Upper lobe of left lung (tissue), 4 donors: ENCODE results near the gene C19orf25.

ENCODE experiments used
- CTCF ChIP-seq, 6 experiments: fragments of 450-650 bp in 4 of 6; fragments of 200-600 bp in 2 of 6; sonication (generic) in 2 of 6; IDR thresholded peaks; one replicate each; pipeline ENCODE4 v1.5.1; 2016 to 2019; ENCODE audit warnings: antibody characterized with exemption in 6 of 6
- EP300 ChIP-seq, 4 donors: sonication (generic); formaldehyde crosslinking; IDR thresholded peaks; one replicate each; pipeline ENCODE4 v1.5.1; 2017; ENCODE audit warnings: antibody characterized with exemption in 4 of 4, control low read depth in 2 of 4
- POLR2A ChIP-seq, 4 donors: fragments of 450-650 bp; IDR thresholded peaks; one replicate each; pipeline ENCODE4 v1.5.1; 2016 to 2017; ENCODE audit warnings: antibody characterized with exemption in 4 of 4, mild to moderate bottlenecking in 2 of 4

GRCh38 chr19:1465191-1466016 lies 13.6 kb downstream of the C19orf25 start:
- peak in 5 of 6 experiments; percentile 28 to 72 (median 51) for TF ChIP-seq CTCF (IDR thresholded peaks at IDR 0.05)
- no peak for TF ChIP-seq EP300 (IDR thresholded peaks at IDR 0.05)
- no peak for TF ChIP-seq POLR2A (IDR thresholded peaks at IDR 0.05)
